ENCODE measurements around the gene IL1R2.

DNA sequence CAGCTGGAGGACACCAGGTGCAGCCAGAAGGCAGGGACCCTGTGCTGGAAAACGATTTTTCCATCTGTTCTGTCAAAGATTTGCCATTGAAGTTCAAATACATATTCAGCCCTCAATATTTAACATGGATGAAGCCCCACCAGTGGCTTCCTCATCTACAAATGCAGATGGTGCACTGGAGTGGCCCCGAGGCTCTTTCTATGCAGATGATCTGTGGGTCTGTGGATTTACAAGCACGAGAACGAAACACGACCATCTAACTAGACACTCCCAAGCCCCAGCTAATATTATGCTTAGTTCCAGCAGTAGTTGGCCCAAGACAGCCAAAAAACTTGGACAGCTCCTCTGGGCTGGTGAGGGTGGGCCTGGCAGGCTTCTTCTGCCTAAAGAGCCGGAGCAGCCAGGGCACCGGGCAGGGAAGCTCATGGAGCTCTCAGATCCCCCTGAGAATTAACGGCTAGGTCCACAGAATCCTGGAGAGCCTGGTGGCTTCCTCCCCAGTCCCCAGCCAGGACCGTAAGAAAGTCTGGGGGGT, 9.2 kb upstream of the IL1R2 start:
- TF ChIP-seq CTCF (IDR thresholded peaks at IDR 0.05) (no peak), POLR2A (IDR thresholded peaks at IDR 0.05) (no peak)

Data from Peyer's patch (tissue), 4 donors.